ENCODE measurements around the gene SLC25A45. TPM values are rescaled to one million over a fixed set of nuclear protein-coding genes. Genes with fewer than 3 reads are reported as not detected.
A peak's percentile ranks its signal among the peaks of the same experiment; 100 is the strongest.
"Not testable (repeated sequence)": the region's sequence is repeated elsewhere in the genome, so short reads cannot be mapped to it uniquely, and the experiment has no call there.

SLC25A45 gene
- total RNA-seq, 3 donors from 2014 or later (not counting 1 experiment from before 2014, with no cell fraction given): 50.9 to 61.1 (median 61.0) TPM

DNA sequence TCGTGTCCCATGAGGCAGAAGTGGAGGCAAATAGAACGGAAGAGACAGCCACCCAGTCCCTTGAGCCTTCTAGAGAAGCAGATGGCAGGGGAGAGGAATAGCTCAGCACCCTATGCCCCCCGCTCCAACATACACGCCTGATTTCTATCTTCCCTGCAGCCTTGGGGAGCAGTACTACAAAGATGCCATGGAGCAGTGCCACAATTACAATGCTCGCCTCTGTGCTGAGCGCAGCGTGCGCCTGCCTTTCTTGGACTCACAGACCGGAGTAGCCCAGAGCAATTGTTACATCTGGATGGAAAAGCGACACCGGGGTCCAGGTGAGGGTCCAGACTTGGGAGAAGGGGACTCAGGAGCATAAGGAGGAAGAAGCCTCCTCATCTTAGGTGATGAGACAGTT lies 42.2 kb downstream of the SLC25A45 start:
- no peak overlapping the region for H3K4me3 ChIP-seq (ENCODE audit: low read length)
- TF ChIP-seq, protein P1, sequence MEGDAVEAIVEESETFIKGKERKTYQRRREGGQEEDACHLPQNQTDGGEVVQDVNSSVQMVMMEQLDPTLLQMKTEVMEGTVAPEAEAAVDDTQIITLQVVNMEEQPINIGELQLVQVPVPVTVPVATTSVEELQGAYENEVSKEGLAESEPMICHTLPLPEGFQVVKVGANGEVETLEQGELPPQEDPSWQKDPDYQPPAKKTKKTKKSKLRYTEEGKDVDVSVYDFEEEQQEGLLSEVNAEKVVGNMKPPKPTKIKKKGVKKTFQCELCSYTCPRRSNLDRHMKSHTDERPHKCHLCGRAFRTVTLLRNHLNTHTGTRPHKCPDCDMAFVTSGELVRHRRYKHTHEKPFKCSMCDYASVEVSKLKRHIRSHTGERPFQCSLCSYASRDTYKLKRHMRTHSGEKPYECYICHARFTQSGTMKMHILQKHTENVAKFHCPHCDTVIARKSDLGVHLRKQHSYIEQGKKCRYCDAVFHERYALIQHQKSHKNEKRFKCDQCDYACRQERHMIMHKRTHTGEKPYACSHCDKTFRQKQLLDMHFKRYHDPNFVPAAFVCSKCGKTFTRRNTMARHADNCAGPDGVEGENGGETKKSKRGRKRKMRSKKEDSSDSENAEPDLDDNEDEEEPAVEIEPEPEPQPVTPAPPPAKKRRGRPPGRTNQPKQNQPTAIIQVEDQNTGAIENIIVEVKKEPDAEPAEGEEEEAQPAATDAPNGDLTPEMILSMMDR (IDR thresholded peaks at IDR 0.05): no peak
- H3K36me3 ChIP-seq (ENCODE audit: control insufficient read depth, insufficient read depth, low read length): peaks cover 59% of the 10 kb centered on the region
- Mint-ChIP-seq H3K4me3 (no peak overlapping the region), H3K9me3 (no peaks in the 10 kb centered on the region), H3K4me1 (peaks cover 30 to 34% of the 10 kb centered on the region in 2 donors), H3K27me3 (ENCODE audit: low read depth in 2 of 2) (no peaks in the 10 kb centered on the region), H3K36me3 (peaks cover 8% of the 10 kb centered on the region), H3K27ac (peak overlapping the region in 1 of 2 donors; percentile 25)
- ATAC-seq: no peak
- H3K27me3 ChIP-seq (ENCODE audit: control insufficient read depth, insufficient read depth, low read length): no peaks in the 10 kb centered on the region
- DNase-seq: no peak
- intact Hi-C loops (cut with micrococcal nuclease): no loop called here
- no peak overlapping the region for H3K27ac ChIP-seq (ENCODE audit: low read length)
- H3K4me1 ChIP-seq (ENCODE audit: control insufficient read depth, insufficient read depth, low read length): no peaks in the 10 kb centered on the region
- no peaks in the 10 kb centered on the region for H3K9me3 ChIP-seq (ENCODE audit: control insufficient read depth, insufficient read depth, low read length)
- 98% methylated on average over 11 of the region's 11 CpGs for WGBS (ENCODE audit: insufficient coverage)

DNA sequence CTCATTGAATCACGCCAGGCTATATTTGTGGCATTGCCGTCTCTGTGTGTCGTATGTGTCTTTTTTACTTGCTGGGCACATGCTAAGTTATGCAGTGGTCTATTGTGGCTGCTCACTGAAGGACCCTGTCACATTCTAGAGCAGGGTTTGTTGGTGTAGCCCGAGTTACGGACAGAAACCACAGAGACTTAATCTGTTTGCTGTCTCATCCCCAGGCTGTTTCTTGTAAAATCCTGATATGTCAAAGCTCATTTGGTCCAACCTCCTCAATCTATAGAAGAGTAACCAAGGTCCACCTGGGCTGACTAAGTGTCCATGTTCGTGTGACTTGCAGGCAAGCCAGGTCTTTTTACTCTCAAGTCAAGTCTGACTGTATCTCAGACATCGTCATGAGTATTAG lies 43.8 kb downstream of the SLC25A45 start:
- H3K27me3 Mint-ChIP-seq (ENCODE audit: low read depth in 2 of 2): no peaks in the 10 kb centered on the region

DNA sequence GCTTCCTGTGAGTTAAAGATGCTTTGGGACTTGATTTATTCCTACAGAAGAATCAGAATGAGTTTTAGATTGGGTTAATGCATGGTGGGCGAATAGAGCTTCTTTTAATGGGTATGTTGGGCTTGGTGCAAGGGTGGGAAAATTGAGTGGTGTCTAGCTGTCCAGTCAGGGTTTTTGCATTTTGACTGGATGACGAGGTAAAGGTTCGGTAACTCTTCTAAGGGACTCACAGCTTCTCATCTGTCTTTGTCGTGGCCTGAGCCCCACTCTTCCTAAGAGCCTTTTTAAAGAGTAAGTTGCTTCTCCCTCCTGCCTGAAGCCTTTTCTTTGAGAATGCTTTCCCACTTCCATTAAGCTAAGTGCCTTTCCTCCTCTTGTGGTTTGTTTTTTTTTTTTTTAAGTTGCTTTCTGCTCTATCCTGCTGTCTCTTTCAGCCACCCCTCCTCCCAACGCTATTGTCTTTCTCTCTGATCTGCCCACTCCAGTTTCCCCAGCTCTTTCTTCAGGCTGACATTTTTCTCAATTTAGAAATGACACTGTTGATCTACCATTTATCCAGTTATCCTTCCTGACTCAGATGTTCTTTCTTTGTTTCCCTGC lies 47.6 kb downstream of the SLC25A45 start:
- Histone ChIP-seq H3K36me3 (ENCODE audit: control insufficient read depth, insufficient read depth, low read length) (peaks cover 12% of the 10 kb centered on the region), H3K4me3 (ENCODE audit: low read length) (peak overlapping the region; percentile 86), H3K27me3 (ENCODE audit: control insufficient read depth, insufficient read depth, low read length) (no peaks in the 10 kb centered on the region), H3K9me3 (ENCODE audit: control insufficient read depth, insufficient read depth, low read length) (no peaks in the 10 kb centered on the region), H3K27ac (ENCODE audit: low read length) (no peak overlapping the region), H3K4me1 (ENCODE audit: control insufficient read depth, insufficient read depth, low read length) (peaks cover 9% of the 10 kb centered on the region)
- Mint-ChIP-seq H3K27ac (peak overlapping the region; percentile 65 to 98), H3K4me3 (peak overlapping the region; percentile 100), H3K36me3 (no peaks in the 10 kb centered on the region), H3K9me3 (no peaks in the 10 kb centered on the region), H3K4me1 (peaks cover 40 to 41% of the 10 kb centered on the region in 2 donors), H3K27me3 (ENCODE audit: low read depth in 2 of 2) (no peaks in the 10 kb centered on the region)
- WGBS (ENCODE audit: insufficient coverage): 29% methylated on average over 5 of the region's 5 CpGs
- ATAC-seq (no peak), DNase-seq (peak in 1 of 2 donors; percentile 21)
- TF ChIP-seq, protein P1 (IDR thresholded peaks at IDR 0.05): no peak
- intact Hi-C loops (cut with micrococcal nuclease): loop anchor here (5.0 to 10.0 kb wide), 2 partner anchors 132 to 490 kb away; partner anchors contain the start of gene CDC42BPG

More for the DNA sequence above, 43.8 kb downstream of the SLC25A45 start:
- Histone ChIP-seq H3K9me3 (ENCODE audit: control insufficient read depth, insufficient read depth, low read length) (no peaks in the 10 kb centered on the region), H3K4me3 (ENCODE audit: low read length) (no peak overlapping the region), H3K27me3 (ENCODE audit: control insufficient read depth, insufficient read depth, low read length) (no peaks in the 10 kb centered on the region), H3K36me3 (ENCODE audit: control insufficient read depth, insufficient read depth, low read length) (peaks cover 43% of the 10 kb centered on the region), H3K4me1 (ENCODE audit: control insufficient read depth, insufficient read depth, low read length) (peaks cover 9% of the 10 kb centered on the region), H3K27ac (ENCODE audit: low read length) (no peak overlapping the region)
- H3K4me1 Mint-ChIP-seq: peaks cover 41 to 42% of the 10 kb centered on the region in 2 donors
- TF ChIP-seq, protein P1 (IDR thresholded peaks at IDR 0.05): no peak
- intact Hi-C loops (cut with micrococcal nuclease): loop anchor here (10.0 kb wide), 1 partner anchor 494 kb away; the partner anchor contains the start of gene CDC42BPG
- ATAC-seq: no peak
- no peak overlapping the region for H3K4me3 Mint-ChIP-seq
- peak overlapping the region; percentile 5 to 21 for H3K27ac Mint-ChIP-seq
- no peak for DNase-seq
- H3K9me3 Mint-ChIP-seq: no peaks in the 10 kb centered on the region
- H3K36me3 Mint-ChIP-seq: no peaks in the 10 kb centered on the region
- 79% methylated on average over 7 of the region's 7 CpGs for WGBS (ENCODE audit: insufficient coverage)

DNA sequence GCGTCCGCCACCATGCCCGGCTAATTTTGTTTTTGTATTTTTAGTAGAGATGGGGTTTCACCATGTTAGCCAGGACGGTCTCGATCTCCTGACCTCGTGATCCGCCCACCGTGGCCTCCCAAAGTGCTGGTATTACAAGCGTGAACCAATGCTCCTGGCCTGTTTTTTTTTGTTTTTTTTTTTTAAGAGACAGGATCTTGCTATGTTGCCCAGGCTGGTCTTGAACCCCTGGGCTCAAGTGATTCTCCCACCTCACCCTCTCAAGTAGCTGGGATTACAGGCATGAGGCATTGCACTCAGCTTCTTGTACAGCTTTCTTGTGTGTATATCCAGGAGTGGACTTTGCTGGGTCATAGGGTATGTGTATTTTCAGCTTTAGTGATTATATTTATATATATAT lies 49.9 kb downstream of the SLC25A45 start:
- DNase-seq, H3K36me3 Mint-ChIP-seq: not testable (repeated sequence)
- intact Hi-C loops (cut with micrococcal nuclease): loop anchor here (5.0 to 10.0 kb wide), 2 partner anchors 130 to 488 kb away; partner anchors contain the start of gene CDC42BPG

More for the DNA sequence above, 49.9 kb downstream of the SLC25A45 start:
- 92% methylated on average over 6 of the region's 9 CpGs for WGBS (ENCODE audit: insufficient coverage)
- H3K27me3 ChIP-seq (ENCODE audit: control insufficient read depth, insufficient read depth, low read length); H3K4me3 ChIP-seq (ENCODE audit: low read length); H3K36me3 ChIP-seq (ENCODE audit: control insufficient read depth, insufficient read depth, low read length); H3K4me3 Mint-ChIP-seq; H3K4me1 ChIP-seq (ENCODE audit: control insufficient read depth, insufficient read depth, low read length); H3K27ac ChIP-seq (ENCODE audit: low read length); ATAC-seq; H3K9me3 ChIP-seq (ENCODE audit: control insufficient read depth, insufficient read depth, low read length); H3K27me3 Mint-ChIP-seq (ENCODE audit: low read depth in 2 of 2); H3K27ac Mint-ChIP-seq; H3K9me3 Mint-ChIP-seq: not testable (repeated sequence)
- peaks cover 26 to 27% of the 10 kb centered on the region in 2 donors for H3K4me1 Mint-ChIP-seq
